Left ventricle myocardium inferior (tissue), 1 donor: ENCODE data around the gene KCNMA1. TPM values are rescaled to one million over a fixed set of nuclear protein-coding genes. Genes with fewer than 3 reads are reported as not detected.

Experiments
- DNase-seq: peaks from one replicate; pipeline ENCODE4 v3.0.0-alpha.2; 2020
- H3K27ac ChIP-seq: fragments of 200-600 bp; replicated peaks from 2 replicates; pipeline ENCODE4 v1.8.0; 2021
- H3K27me3 ChIP-seq: fragments of 200-600 bp; 2 replicates; pipeline ENCODE4 v1.8.0; 2021; ENCODE audit warnings: low read depth
- H3K36me3 ChIP-seq: fragments of 200-600 bp; 2 replicates; pipeline ENCODE4 v1.8.0; 2021
- H3K4me1 ChIP-seq: fragments of 200-600 bp; 2 replicates; pipeline ENCODE4 v1.8.0; 2021
- H3K4me3 ChIP-seq: fragments of 200-600 bp; 2 replicates; pipeline ENCODE4 v1.8.0; 2021; ENCODE audit warnings: mild to moderate bottlenecking, moderate library complexity
- H3K9me3 ChIP-seq: fragments of 200-600 bp; replicated peaks from 2 replicates; pipeline ENCODE4 v1.8.0; 2021
- intact Hi-C: fragments of 100-400 bp; cut with micrococcal nuclease; formaldehyde crosslinking; loops from one replicate; pipeline ENCODE4 v1.11.0; 2022
- total RNA-seq: library from RNA; stranded (reverse); fragmentation: NEBNext Ultra II Directional; extraction: Animal tissue kit (Norgen Biotek cat#: 25700); gene quantifications from one replicate; pipeline ENCODE4 v1.2.1, GENCODE V29; 2021
- TF ChIP-seq, protein P1 (sequence below): fragments of 200-600 bp; IDR thresholded peaks from 2 replicates; pipeline ENCODE4 v1.8.0; 2021; ENCODE audit warnings: antibody characterized with exemption, mild to moderate bottlenecking, borderline replicate concordance
- donor health status: DM: no; HTN: yes; CAD: no; lungs with severe emphysema.

The KCNMA1 gene
- total RNA-seq, 1 donor from 2014 or later, result 1.8 TPM

DNA sequence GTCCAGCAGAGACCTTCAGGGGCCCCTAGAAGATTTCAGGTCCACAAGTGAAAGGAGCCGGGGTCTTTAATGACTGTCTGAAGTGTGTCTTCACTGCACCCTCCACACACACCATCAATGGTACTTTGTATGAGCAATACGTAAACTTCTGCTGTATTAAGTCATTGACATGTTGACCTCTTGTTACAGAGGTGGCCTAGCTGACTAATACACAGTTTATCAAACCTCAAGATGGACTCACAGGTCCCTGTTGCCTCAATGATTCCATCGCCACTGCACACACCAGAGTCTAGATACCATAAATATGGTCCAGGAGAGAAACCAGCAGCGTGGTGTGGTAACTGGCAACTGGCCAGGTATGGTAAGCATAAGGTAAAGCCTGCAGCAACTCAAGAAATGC is 19.5 kb downstream of the KCNMA1 start:
- no peak for DNase-seq
- intact Hi-C loops, result no loop called here
- H3K4me3 ChIP-seq, result no peak overlapping the region
- no peak overlapping the region for H3K27ac ChIP-seq
- peaks cover 47% of the 10 kb centered on the region for H3K27me3 ChIP-seq
- no peaks in the 10 kb centered on the region for H3K9me3 ChIP-seq
- H3K36me3 ChIP-seq, result no peaks in the 10 kb centered on the region
- no peaks in the 10 kb centered on the region for H3K4me1 ChIP-seq
- TF ChIP-seq, protein P1, sequence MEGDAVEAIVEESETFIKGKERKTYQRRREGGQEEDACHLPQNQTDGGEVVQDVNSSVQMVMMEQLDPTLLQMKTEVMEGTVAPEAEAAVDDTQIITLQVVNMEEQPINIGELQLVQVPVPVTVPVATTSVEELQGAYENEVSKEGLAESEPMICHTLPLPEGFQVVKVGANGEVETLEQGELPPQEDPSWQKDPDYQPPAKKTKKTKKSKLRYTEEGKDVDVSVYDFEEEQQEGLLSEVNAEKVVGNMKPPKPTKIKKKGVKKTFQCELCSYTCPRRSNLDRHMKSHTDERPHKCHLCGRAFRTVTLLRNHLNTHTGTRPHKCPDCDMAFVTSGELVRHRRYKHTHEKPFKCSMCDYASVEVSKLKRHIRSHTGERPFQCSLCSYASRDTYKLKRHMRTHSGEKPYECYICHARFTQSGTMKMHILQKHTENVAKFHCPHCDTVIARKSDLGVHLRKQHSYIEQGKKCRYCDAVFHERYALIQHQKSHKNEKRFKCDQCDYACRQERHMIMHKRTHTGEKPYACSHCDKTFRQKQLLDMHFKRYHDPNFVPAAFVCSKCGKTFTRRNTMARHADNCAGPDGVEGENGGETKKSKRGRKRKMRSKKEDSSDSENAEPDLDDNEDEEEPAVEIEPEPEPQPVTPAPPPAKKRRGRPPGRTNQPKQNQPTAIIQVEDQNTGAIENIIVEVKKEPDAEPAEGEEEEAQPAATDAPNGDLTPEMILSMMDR, result no peak

DNA sequence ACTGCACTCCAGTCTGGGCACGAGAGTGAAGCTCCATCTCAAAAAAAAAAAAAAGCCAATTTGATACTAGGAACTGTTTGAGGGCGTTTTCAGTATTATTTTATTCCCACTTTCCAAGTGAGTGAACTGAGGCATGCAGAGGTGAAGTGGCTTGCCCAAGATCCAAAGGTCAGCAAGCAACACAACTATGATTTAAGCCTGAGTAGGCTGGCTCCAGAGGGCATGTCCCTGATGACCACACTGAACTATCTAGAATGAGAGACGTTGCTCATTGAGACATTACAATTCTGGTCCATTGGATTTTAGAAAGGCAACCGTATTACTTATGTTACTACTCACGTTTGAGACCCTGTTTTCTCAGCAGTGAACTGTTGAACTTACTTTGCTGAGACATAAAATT is 20.8 kb downstream of the KCNMA1 start:
- TF ChIP-seq, protein P1, result no peak
- no peak for DNase-seq
- H3K27ac ChIP-seq, result no peak overlapping the region
- intact Hi-C loops, result no loop called here
- no peaks in the 10 kb centered on the region for H3K36me3 ChIP-seq
- H3K27me3 ChIP-seq, result peaks cover 61% of the 10 kb centered on the region
- no peaks in the 10 kb centered on the region for H3K9me3 ChIP-seq
- H3K4me1 ChIP-seq, result no peaks in the 10 kb centered on the region
- H3K4me3 ChIP-seq, result no peak overlapping the region

DNA sequence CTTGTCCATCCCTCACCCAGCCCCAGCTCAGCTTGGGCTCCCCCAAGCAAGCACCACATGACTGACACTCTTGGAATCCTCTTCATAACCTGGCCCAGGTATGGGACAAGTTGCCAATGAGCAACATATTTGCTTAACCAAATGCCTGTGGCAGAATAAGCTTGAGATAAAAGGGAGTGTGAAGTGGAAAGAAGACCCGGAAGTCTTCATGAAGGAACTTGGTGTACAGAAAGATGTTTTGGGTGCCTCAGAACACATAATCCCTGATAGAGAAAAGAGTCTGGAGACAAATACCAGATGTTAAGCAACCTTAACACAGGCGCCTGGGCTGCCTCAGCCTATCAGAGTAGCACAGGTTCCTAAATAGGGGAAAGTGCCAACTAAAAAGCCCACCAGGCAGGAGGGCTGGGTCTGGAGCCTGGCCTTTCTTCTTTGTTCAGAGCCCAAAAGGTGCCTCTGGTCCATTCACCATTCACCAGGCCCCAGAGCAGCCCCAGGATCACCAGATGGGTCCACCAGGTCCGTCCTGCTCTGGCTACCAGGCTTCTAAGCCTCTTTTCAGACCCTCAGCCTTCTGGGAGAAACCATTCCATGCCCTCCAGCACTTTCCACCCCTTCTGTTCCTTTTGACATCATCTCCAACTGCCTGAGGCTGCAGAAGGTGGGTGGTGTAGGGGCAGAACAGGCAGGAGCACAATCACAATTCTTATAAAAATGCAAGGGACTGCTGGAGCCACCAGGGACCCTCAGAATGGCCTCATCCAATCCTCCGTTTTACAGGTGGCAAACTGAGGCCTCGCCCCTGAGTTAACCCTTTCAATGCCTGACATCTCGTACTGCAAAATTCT is 22.6 kb downstream of the KCNMA1 start:
- Histone ChIP-seq H3K36me3 (no peaks in the 10 kb centered on the region), H3K27ac (no peak overlapping the region), H3K9me3 (no peaks in the 10 kb centered on the region), H3K27me3 (peaks cover 78% of the 10 kb centered on the region), H3K4me1 (no peaks in the 10 kb centered on the region), H3K4me3 (no peak overlapping the region)
- TF ChIP-seq, protein P1, result no peak
- intact Hi-C loops, result no loop called here
- no peak for DNase-seq

DNA sequence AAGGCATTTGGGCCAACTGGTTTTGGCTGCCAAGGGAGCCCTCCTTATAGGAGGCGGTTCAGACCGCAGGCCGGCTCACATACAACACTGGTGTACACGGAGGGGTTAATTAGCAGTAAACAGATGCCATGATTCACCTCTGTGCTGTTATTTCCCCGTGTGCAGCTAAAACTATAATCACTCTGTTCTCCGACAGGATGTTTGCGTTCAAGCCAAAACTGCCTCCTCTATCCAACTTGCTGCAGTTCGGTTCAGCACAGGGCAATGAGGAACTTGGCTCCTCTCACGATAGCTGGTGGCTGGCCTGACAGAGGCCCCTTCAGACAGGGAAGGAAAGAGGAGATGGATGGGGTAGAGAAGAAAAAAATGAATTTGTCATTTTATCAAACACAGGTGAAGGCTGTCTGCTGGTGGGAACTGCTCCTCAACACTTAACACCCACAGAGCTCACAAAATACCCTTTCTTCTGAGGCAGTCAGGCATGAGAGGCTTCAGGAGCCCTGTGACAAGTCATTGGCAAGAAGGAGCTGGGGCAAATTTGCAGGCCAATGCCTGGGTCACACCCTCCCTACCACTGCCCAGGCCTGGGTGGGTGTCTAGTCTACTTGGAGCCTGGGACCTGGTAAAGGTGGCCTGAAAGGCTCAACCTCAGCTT is 24.0 kb downstream of the KCNMA1 start:
- Histone ChIP-seq H3K36me3 (no peaks in the 10 kb centered on the region), H3K9me3 (no peaks in the 10 kb centered on the region), H3K27me3 (peaks cover 81% of the 10 kb centered on the region), H3K4me1 (no peaks in the 10 kb centered on the region), H3K27ac (no peak overlapping the region), H3K4me3 (no peak overlapping the region)
- TF ChIP-seq, protein P1, result no peak
- DNase-seq, result no peak
- intact Hi-C loops, result no loop called here

DNA sequence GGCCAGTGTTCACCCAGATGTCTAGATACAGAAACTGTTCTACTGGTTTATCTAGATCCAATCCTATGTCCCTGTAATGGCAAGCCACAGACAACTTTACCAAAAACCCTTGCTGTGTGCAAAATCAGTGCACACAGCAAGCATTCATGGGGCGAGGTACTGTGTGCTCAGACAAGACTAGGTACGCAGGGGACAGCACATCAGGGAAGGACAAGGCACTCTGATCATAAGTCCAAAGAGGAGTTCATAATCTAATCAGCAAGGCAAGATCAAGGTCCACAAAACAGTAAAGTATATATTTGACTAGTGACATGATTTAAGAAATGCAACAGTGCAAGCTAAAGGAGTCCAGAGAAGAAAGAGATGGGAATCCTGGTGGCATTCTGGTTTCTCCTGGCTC is 25.9 kb downstream of the KCNMA1 start:
- no peak overlapping the region for H3K4me3 ChIP-seq
- TF ChIP-seq, protein P1, result no peak
- no peaks in the 10 kb centered on the region for H3K9me3 ChIP-seq
- H3K27me3 ChIP-seq, result peaks cover 87% of the 10 kb centered on the region
- H3K36me3 ChIP-seq, result no peaks in the 10 kb centered on the region
- DNase-seq, result no peak
- no peak overlapping the region for H3K27ac ChIP-seq
- H3K4me1 ChIP-seq, result no peaks in the 10 kb centered on the region
- intact Hi-C loops, result no loop called here
